HG02943 (cell line): Measurements from ENCODE around the gene RALGPS1.
"Not testable (repeated sequence)": the region's sequence is repeated elsewhere in the genome, so short reads cannot be mapped to it uniquely, and the experiment has no call there.

ENCODE experiments used
- ATAC-seq: cut with Tn5 transposase; IDR thresholded peaks from one replicate; pipeline ENCODE4 v1.9.1; 2021; ENCODE audit warnings: mild to moderate bottlenecking, low read depth, moderate library complexity; ENCODE audit not compliant: unreplicated experiment

Gene RALGPS1

GRCh38 chr9:127166111-127166510 is 251.5 kb downstream of the RALGPS1 start:
- peak; percentile 12 for ATAC-seq

DNA sequence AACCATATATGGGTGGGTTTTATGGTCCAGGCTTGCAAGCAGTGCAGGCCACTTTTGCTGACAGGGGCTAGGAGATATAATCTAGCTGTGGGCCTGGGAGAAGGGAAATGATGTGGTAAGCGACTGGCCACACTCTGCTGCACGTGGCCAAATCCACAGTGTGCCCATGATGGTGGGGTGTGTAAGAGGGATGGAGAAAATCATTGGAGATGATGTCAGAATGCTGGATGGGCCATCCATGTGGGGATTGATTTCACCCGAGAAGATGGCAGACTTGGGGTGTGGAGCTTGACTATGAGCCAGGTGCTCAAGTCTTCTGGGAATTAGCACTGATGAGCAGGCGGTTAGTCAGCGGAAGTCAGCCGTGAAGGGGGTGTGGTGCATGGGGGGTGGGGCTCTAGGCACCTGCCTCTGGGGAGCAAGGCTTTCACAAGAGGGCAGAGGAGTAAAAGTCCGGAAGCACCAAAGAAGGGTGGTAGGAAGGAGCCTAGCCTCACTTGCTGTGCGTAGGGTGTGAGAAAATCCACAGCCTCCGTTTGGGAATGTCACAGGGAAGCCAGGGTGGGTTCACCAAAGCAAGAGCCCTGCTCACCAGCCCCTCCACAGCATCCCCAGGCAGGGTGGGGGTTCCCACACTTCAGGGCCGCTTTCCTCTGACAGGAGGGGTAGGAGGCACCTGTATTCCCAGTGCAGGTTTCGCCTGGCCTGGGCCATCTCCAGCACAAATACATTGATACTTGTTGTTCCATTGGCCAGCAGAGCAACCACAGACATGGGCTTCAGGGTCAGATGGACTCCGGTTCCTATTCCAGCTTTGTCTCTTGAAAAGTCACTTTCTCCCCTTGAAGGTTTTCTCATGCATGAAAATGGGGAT is 252.3 kb downstream of the RALGPS1 start:
- ATAC-seq = peak; percentile 55

GRCh38 chr9:127167560-127168326 is 253.2 kb downstream of the RALGPS1 start:
- ATAC-seq = no peak

DNA sequence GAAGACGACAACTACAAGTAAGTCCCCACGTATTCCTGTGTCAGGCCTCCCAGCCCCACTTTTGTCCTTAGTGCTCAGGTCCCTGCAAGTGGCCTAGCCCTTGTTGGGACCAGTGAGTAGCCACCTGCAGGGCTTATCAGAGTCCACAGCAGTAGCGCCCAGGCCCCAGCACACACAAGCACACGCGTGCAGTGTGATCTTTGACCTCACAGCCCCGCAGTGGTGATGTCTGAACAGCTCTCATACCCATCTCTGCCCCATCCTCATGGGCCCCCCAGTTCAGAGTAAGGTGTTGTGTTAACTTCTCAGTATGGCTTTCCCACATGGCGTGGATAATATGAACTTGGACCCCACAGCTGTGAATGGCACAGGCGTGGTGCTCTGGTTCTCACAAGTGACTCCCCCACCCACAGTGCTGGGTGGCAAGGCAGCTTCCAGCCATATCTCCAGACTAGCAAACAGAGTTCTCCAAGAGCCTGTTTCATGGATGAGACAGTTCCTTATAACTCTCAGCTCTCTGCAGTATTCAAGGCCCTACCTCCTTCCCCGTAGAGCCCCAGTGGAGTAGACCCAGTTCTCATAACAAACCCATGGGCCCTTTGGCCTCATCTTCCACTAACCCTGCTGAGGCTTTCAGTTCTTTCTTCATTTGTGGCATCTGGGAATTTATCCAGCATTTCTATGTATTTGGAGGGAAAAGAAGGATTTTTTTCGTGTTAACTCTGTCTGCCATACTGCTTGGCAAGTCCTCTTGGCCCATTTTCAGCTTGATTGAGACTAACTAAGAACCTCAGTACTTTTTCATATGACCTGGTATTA is 254.4 kb downstream of the RALGPS1 start:
- no peak for ATAC-seq

DNA sequence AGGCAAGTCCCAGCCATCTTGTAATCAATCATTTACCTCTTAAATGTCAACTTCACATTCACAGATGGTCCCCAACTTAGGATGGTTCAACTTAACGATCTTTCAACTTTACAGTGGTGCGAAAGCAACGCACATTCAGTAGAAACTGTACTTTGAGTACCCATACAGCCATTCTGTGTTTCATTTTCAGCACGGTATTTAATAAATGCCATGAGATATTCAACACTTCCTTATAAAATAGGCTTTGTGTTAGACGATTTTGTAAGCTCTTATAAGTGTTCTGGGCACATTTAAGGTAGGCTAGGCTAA is 254.9 kb downstream of the RALGPS1 start:
- ATAC-seq = no peak

DNA sequence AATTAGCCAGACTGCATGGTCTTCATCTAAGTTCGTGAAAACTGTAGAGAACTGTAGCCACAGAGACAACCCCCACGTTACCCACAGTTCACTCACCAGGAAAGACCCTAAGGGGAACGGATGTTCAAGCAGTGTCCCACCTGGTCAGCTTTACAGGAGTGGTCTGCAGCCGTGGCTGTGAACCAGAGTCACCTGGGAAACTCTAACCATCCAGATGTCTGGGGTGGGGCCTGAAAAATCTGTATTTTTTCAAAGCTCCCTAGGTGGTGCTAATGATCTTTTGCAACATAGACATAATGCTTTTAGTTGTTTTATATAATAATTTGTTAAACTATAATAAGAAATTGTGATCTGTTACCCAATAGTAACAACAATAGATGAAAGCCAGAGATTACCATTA is 255.5 kb downstream of the RALGPS1 start:
- ATAC-seq = no peak

GRCh38 chr9:127170652-127171051 is 256.1 kb downstream of the RALGPS1 start:
- no peak for ATAC-seq

GRCh38 chr9:127171348-127171747 is 256.8 kb downstream of the RALGPS1 start:
- ATAC-seq = not testable (repeated sequence)

DNA sequence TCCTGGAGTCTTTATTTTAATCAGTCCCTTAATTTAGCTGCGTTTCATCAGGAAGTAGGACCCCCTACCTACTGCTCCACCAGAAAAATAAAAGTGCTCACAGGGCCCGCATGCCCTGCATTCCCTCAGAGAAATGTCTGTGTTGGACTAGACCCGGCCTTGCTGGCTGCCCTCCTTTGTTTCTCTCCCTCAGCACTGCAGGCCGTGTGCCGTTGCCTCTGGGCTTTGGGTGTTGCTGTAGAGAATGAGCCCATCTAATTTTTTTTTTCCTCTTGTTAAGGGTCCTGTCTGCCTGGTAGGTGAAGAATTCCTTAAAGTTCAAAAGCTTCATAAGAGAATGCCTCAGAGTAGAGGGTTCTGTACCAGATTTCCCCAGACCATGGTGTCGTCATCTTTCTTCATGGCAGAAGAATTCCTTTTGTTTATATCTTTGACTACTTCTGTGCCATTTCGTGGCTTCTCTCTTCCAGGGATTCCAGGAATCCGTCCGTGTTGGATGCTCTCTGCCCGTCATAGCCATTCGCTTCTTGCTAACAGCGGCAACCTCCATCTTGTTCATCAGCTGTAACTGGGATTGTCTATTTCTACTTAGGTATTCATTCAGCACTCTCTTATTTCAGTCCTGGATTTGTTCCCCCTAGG is 257.6 kb downstream of the RALGPS1 start:
- no peak for ATAC-seq

- ATAC-seq = no peak
These were observed 258.5 kb downstream of the RALGPS1 start for GRCh38 chr9:127173063-127173462.

GRCh38 chr9:127174386-127175318 is 260.1 kb downstream of the RALGPS1 start:
- no peak for ATAC-seq

GRCh38 chr9:127175319-127175715 is 260.7 kb downstream of the RALGPS1 start:
- no peak for ATAC-seq

GRCh38 chr9:127175764-127176163 is 261.2 kb downstream of the RALGPS1 start:
- no peak for ATAC-seq

- no peak for ATAC-seq
These were observed 262.0 kb downstream of the RALGPS1 start for GRCh38 chr9:127176631-127177030.

DNA sequence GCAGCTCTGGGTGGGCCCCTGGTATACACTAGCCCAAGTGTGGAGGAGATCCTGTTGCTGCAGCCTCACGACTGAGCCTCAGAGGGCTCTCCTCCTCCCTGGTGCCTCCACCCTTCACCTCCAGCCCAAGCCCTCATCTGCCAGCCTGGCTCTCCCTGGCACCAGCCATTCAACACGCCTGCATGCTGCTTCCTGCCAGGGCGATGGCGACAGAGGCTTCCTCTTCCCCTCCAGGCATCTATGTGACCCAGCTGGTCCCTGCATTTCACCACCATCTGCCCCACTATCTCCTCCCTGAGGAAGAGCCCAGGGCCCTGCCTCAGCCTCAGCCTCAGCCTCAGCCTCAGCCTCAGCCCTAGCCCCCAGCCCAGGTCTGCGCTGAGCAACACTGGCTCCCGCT is 262.6 kb downstream of the RALGPS1 start:
- no peak for ATAC-seq

DNA sequence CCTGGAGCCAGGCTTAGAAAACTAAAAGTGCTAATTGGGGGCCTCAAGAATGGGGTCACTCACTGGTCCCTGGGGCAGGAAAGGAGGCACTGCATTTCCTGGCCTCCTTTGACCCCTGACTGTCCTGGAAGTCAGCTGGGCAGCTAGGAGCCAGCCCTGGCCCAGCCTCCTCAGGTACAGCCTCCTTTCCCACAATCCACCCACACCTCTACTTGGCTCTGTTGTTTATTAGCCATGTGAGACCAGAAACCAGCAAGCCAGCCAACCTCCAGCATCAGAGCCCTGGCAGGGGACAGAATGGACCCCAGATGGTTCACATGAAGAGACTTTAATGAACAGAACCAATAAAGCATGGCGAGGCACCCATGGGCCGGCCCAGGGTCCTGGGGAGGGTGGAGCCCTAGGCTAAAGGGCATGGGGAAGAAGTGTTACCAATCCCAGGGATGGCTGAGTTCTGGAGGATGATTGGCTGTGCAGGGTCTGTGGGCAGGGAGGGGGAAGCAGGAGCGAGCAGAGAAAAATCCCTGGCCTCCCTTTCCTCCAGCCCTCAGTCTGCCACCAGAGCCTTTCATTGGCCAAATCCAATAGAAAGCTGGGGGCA is 263.2 kb downstream of the RALGPS1 start:
- no peak for ATAC-seq

DNA sequence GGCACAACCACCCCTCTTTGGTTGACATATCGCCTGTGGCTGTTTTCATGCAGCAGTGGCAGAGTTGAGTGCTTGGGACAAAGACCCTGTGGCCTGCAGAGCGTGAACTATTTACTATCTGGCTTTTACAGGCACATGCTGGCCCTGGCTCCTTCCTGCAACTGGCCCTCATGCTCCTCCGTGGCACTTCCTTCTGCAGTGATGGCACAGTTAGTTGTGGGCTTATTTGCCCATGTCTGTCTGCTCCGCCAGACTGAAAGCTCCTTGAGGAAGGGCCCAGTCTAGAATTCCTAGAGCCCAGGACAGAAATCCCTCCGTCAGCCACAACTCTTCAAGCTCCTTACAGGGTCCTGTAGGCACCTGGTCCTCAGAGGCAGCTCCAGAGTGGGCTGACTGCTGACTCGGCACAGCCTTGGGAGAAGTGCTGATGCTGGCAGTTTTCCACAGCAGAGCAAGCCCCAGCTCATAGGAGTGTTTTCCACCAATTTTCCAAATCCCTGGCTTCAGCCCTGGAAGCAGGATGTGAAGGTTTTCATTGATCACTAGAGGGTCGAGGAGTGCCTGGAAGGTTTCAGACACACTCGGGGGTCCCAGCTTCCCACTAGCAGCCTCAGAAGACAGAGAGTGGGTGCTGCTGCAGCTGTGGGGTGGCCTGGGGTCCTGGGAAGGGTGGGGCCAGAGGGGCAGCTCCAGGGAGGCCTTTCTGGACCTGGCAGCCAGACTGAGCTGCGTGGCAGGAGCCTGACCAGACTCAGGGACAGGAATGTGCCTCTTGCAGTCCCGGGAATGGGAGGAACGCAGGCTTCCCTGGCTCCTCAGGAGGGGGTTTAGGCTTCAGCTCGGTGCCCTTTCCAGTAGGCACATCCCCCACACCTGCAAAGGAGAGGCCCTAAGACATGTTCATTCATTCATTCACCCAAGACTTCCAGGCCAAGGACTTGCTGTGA is 264.4 kb downstream of the RALGPS1 start:
- ATAC-seq = no peak
